Liver (tissue), 9 donors: ENCODE results near the gene ABLIM2. TPM values are rescaled to one million over a fixed set of nuclear protein-coding genes. Genes with fewer than 3 reads are reported as not detected.

Source experiments
- DNase-seq: peaks from one replicate; pipeline ENCODE4 v3.0.0-alpha.2; 2017; ENCODE audit warnings: low spot score
- H3K27ac ChIP-seq, 2 donors: one replicate each; pipeline ENCODE4 v1.7.0; 2013; ENCODE audit warnings: inconsistent platforms in 2 of 2, low read length in 2 of 2, control low read depth in 1 of 2, low read depth in 1 of 2, mild to moderate bottlenecking in 1 of 2
- H3K27me3 ChIP-seq, 4 donors: one replicate each; pipeline versions ENCODE4 v1.6.1 to v1.7.0; 2013; ENCODE audit warnings: low read length in 3 of 4, inconsistent platforms in 1 of 4, mild to moderate bottlenecking in 1 of 4, moderate library complexity in 1 of 4; ENCODE audit not compliant: control insufficient read depth in 4 of 4, insufficient read depth in 4 of 4
- H3K36me3 ChIP-seq, 4 donors: one replicate each; pipeline versions ENCODE4 v1.6.1 to v1.7.0; 2013; ENCODE audit warnings: low read length in 3 of 4, mild to moderate bottlenecking in 3 of 4, low read depth in 1 of 4, moderate library complexity in 1 of 4; ENCODE audit not compliant: control insufficient read depth in 4 of 4, insufficient read depth in 3 of 4
- H3K4me1 ChIP-seq, 4 donors: one replicate each; pipeline versions ENCODE4 v1.6.1 to v1.7.0; 2013; ENCODE audit warnings: low read length in 3 of 4, mild to moderate bottlenecking in 3 of 4, moderate library complexity in 1 of 4; ENCODE audit not compliant: control insufficient read depth in 4 of 4, insufficient read depth in 4 of 4
- H3K4me3 ChIP-seq, 3 donors: one replicate each; pipeline versions ENCODE4 v1.6.1 to v1.7.0; 2013; ENCODE audit warnings: low read length in 3 of 3, control low read depth in 1 of 3, low read depth in 1 of 3, mild to moderate bottlenecking in 1 of 3
- H3K9ac ChIP-seq, 2 donors: one replicate each; pipeline ENCODE4 v1.7.0; 2013; ENCODE audit warnings: low read length in 2 of 2, mild to moderate bottlenecking in 2 of 2, moderate library complexity in 2 of 2, control low read depth in 1 of 2, low read depth in 1 of 2
- H3K9me3 ChIP-seq, 4 donors: one replicate each; pipeline versions ENCODE4 v1.6.1 to v1.7.0; 2013; ENCODE audit warnings: low read length in 3 of 4; ENCODE audit not compliant: control insufficient read depth in 4 of 4
- ATF3 ChIP-seq: IDR thresholded peaks from 2 replicates; pipeline ENCODE4 v1.6.1; 2016; ENCODE audit warnings: antibody characterized with exemption
- EGR1 ChIP-seq, 2 donors: IDR thresholded peaks; 2 replicates each; pipeline ENCODE4 v1.6.1; 2016 to 2018; ENCODE audit warnings: antibody characterized with exemption in 2 of 2, low read depth in 2 of 2
- FOXA1 ChIP-seq: IDR thresholded peaks from 2 replicates; pipeline ENCODE4 v1.6.1; 2016; ENCODE audit warnings: antibody characterized with exemption
- FOXA2 ChIP-seq: IDR thresholded peaks from 2 replicates; pipeline ENCODE4 v1.6.1; 2016; ENCODE audit warnings: antibody characterized with exemption
- GABPA ChIP-seq, 2 donors: IDR thresholded peaks in 1 of 2; conservative IDR thresholded peaks in 1 of 2; 2 replicates each; pipeline ENCODE4 v1.6.1; 2016; ENCODE audit warnings: antibody characterized with exemption in 2 of 2, mild to moderate bottlenecking in 1 of 2, moderate library complexity in 1 of 2
- HNF4A ChIP-seq, 2 donors: conservative IDR thresholded peaks; 2 replicates each; pipeline ENCODE4 v1.6.1; 2016; ENCODE audit warnings: antibody characterized with exemption in 2 of 2, mild to moderate bottlenecking in 2 of 2
- HNF4G ChIP-seq: IDR thresholded peaks from 2 replicates; pipeline ENCODE4 v1.6.1; 2016; ENCODE audit warnings: antibody characterized with exemption
- JUND ChIP-seq, 2 donors: IDR thresholded peaks; 2 replicates each; pipeline ENCODE4 v1.6.1; 2016; ENCODE audit warnings: antibody characterized with exemption in 2 of 2
- NR2F2 ChIP-seq: IDR thresholded peaks from 2 replicates; pipeline ENCODE4 v1.6.1; 2016; ENCODE audit warnings: antibody characterized with exemption
- RAD21 ChIP-seq, 2 donors: IDR thresholded peaks; 2 replicates each; pipeline ENCODE4 v1.6.1; 2016; ENCODE audit warnings: antibody characterized with exemption in 2 of 2, mild to moderate bottlenecking in 2 of 2
- RXRA ChIP-seq, 2 donors: IDR thresholded peaks; 2 replicates each; pipeline ENCODE4 v1.6.1; 2017 to 2018; ENCODE audit warnings: antibody characterized with exemption in 2 of 2, mild to moderate bottlenecking in 1 of 2
- SP1 ChIP-seq: IDR thresholded peaks from 2 replicates; pipeline ENCODE4 v1.6.1; 2018; ENCODE audit warnings: antibody characterized with exemption, mild to moderate bottlenecking
- TAF1 ChIP-seq: conservative IDR thresholded peaks from 2 replicates; pipeline ENCODE4 v1.6.1; 2016; ENCODE audit warnings: antibody characterized with exemption, mild to moderate bottlenecking
- ZBTB33 ChIP-seq: IDR thresholded peaks from 2 replicates; pipeline ENCODE4 v1.6.1; 2016; ENCODE audit warnings: antibody characterized with exemption
- WGBS: extraction: QIAGEN DNeasy Blood & Tissue Kit; methylation state at CpG from one replicate; pipeline ENCODE4 v1.1.7; 2013; 5-methylcytosine and 5-hydroxymethylcytosine counted together
- polyA plus RNA-seq, 2 donors: library from polyadenylated mRNA; stranded (reverse) in 1 of 2; unstranded in 1 of 2; fragments of 200-250 nt in 1 of 2; fragments of >200 nt in 1 of 2; fragmentation: Nextera tagmentation in 1 of 2; extraction: Ambion mirVana in 1 of 2; gene quantifications; one replicate each; pipeline versions ENCODE4 v1.2.1 to v1.2.3, GENCODE V29; 2013 to 2015
- total RNA-seq, 2 donors: library from RNA; depleted of rRNA; stranded (reverse); fragments of >200 nt; gene quantifications; one replicate each; pipeline ENCODE4 v1.2.3, GENCODE V29; 2014
- TF ChIP-seq, protein P1 (sequence below): IDR thresholded peaks from 2 replicates; pipeline ENCODE4 v1.6.1; 2016; ENCODE audit warnings: antibody characterized with exemption
- TF ChIP-seq, protein P2 (sequence below): IDR thresholded peaks from 2 replicates; pipeline ENCODE4 v1.6.1; 2016; ENCODE audit warnings: antibody characterized with exemption, mild to moderate bottlenecking
- donor health status: healthy.
- donor health status: healthy.
- donor health status: healthy.
- donor health status: healthy.
- donor health status: healthy.

Gene ABLIM2
- total and polyA plus RNA-seq, 4 donors: 0.75 to 2.5 (median 0.93) TPM

- no peak for TF ChIP-seq JUND (IDR thresholded peaks at IDR 0.05)
- no peak for TF ChIP-seq ZBTB33
- TF ChIP-seq, protein P1, sequence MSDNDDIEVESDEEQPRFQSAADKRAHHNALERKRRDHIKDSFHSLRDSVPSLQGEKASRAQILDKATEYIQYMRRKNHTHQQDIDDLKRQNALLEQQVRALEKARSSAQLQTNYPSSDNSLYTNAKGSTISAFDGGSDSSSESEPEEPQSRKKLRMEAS: no peak
- TF ChIP-seq RAD21 (IDR thresholded peaks at IDR 0.05): no peak
- TF ChIP-seq EGR1 (IDR thresholded peaks at IDR 0.05; ENCODE audit: low read depth in 2 of 2): no peak
- TF ChIP-seq, protein P2, sequence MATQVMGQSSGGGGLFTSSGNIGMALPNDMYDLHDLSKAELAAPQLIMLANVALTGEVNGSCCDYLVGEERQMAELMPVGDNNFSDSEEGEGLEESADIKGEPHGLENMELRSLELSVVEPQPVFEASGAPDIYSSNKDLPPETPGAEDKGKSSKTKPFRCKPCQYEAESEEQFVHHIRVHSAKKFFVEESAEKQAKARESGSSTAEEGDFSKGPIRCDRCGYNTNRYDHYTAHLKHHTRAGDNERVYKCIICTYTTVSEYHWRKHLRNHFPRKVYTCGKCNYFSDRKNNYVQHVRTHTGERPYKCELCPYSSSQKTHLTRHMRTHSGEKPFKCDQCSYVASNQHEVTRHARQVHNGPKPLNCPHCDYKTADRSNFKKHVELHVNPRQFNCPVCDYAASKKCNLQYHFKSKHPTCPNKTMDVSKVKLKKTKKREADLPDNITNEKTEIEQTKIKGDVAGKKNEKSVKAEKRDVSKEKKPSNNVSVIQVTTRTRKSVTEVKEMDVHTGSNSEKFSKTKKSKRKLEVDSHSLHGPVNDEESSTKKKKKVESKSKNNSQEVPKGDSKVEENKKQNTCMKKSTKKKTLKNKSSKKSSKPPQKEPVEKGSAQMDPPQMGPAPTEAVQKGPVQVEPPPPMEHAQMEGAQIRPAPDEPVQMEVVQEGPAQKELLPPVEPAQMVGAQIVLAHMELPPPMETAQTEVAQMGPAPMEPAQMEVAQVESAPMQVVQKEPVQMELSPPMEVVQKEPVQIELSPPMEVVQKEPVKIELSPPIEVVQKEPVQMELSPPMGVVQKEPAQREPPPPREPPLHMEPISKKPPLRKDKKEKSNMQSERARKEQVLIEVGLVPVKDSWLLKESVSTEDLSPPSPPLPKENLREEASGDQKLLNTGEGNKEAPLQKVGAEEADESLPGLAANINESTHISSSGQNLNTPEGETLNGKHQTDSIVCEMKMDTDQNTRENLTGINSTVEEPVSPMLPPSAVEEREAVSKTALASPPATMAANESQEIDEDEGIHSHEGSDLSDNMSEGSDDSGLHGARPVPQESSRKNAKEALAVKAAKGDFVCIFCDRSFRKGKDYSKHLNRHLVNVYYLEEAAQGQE: no peak
- no peak for TF ChIP-seq TAF1
- TF ChIP-seq SP1: no peak
- TF ChIP-seq FOXA2: no peak
- peaks cover 0 to 4% (median 3%) of the 10 kb centered on the region in 4 donors for H3K4me1 ChIP-seq
- H3K27ac ChIP-seq: no peak overlapping the region
- no peak overlapping the region for H3K9ac ChIP-seq
- no peaks in the 10 kb centered on the region for H3K27me3 ChIP-seq
- no peak overlapping the region for H3K4me3 ChIP-seq
- H3K36me3 ChIP-seq: peaks cover 0 to 1% (median 0%) of the 10 kb centered on the region in 4 donors
- H3K9me3 ChIP-seq: no peaks in the 10 kb centered on the region
- DNase-seq: no peak
- WGBS: 88% methylated on average over 18 of the region's 18 CpGs
Measured at GRCh38 chr4:7950301-7951092, 208.1 kb downstream of the ABLIM2 start.

GRCh38 chr4:7949759-7950158, 208.9 kb downstream of the ABLIM2 start:
- TF ChIP-seq ATF3 (no peak), NR2F2 (no peak), RXRA (IDR thresholded peaks at IDR 0.05) (no peak), ZBTB33 (no peak), HNF4A (conservative IDR thresholded peaks at IDR 0.05) (no peak), FOXA1 (no peak), SP1 (no peak), HNF4G (no peak), GABPA (IDR thresholded peaks at IDR 0.05 in 1 of 2, conservative IDR thresholded peaks at IDR 0.05 in 1 of 2) (no peak)
- Histone ChIP-seq H3K9me3 (no peaks in the 10 kb centered on the region), H3K4me3 (no peak overlapping the region), H3K36me3 (peaks cover 0 to 1% (median 0%) of the 10 kb centered on the region in 4 donors), H3K9ac (no peak overlapping the region), H3K27ac (no peak overlapping the region), H3K27me3 (no peaks in the 10 kb centered on the region), H3K4me1 (peaks cover 0 to 5% (median 4%) of the 10 kb centered on the region in 4 donors)
- DNase-seq: no peak
- WGBS: 78% methylated on average over 4 of the region's 4 CpGs
